ENCODE data around the gene TFAP2A. TPM values are rescaled to one million over a fixed set of nuclear protein-coding genes. Genes with fewer than 3 reads are reported as not detected.
A peak's percentile ranks its signal among the peaks of the same experiment; 100 is the strongest.

Gene TFAP2A
- total and polyA plus RNA-seq, 4 donors, result 0.23 to 0.63 (median 0.38) TPM; not detected in 1

- 14 to 15% methylated on average over 9 of the region's 9 CpGs for WGBS, 2 donors
- H3K9me3 ChIP-seq (ENCODE audit: control insufficient read depth, low read length), result peaks cover 6% of the 10 kb centered on the region
- intact Hi-C loops (cut with DNase I), result no loop called here
- H3K4me1 ChIP-seq (ENCODE audit: control insufficient read depth in 1 of 2, insufficient read depth in 2 of 2, low read length in 2 of 2), result no peaks in the 10 kb centered on the region
- H3K36me3 ChIP-seq (ENCODE audit: control insufficient read depth in 1 of 2, insufficient read depth in 2 of 2, low read length in 1 of 2), result no peaks in the 10 kb centered on the region
- no peak for ATAC-seq (ENCODE audit: low FRiP score)
- no peak for DNase-seq
- no peak overlapping the region for H3K27ac ChIP-seq (ENCODE audit: low read depth in 1 of 2, low read length in 2 of 2)
- H3K4me3 ChIP-seq (ENCODE audit: low read length in 2 of 2), result no peak overlapping the region
- H3K27me3 ChIP-seq (ENCODE audit: control insufficient read depth in 1 of 2, insufficient read depth in 2 of 2, low read length in 1 of 2), result no peaks in the 10 kb centered on the region
These were observed 30.7 kb downstream of the TFAP2A start for GRCh38 chr6:10384091-10384609.

GRCh38 chr6:10383331-10384090, 31.4 kb downstream of the TFAP2A start:
- H3K9me3 ChIP-seq (ENCODE audit: control insufficient read depth, low read length), result peaks cover 6% of the 10 kb centered on the region
- H3K27me3 ChIP-seq (ENCODE audit: control insufficient read depth in 1 of 2, insufficient read depth in 2 of 2, low read length in 1 of 2), result no peaks in the 10 kb centered on the region
- DNase-seq (no peak), ATAC-seq (ENCODE audit: low FRiP score) (peak; percentile 9)
- no peak overlapping the region for H3K4me3 ChIP-seq (ENCODE audit: low read length in 2 of 2)
- H3K4me1 ChIP-seq (ENCODE audit: control insufficient read depth in 1 of 2, insufficient read depth in 2 of 2, low read length in 2 of 2), result no peaks in the 10 kb centered on the region
- no peaks in the 10 kb centered on the region for H3K36me3 ChIP-seq (ENCODE audit: control insufficient read depth in 1 of 2, insufficient read depth in 2 of 2, low read length in 1 of 2)
- intact Hi-C loops (cut with DNase I), result no loop called here
- H3K27ac ChIP-seq (ENCODE audit: low read depth in 1 of 2, low read length in 2 of 2), result no peak overlapping the region
- WGBS, 2 donors, result 4 to 5% methylated on average over 39 to 48 of the region's 48 CpGs

- no peaks in the 10 kb centered on the region for H3K4me1 ChIP-seq (ENCODE audit: control insufficient read depth in 1 of 2, insufficient read depth in 2 of 2, low read length in 2 of 2)
- no peaks in the 10 kb centered on the region for H3K36me3 ChIP-seq (ENCODE audit: control insufficient read depth in 1 of 2, insufficient read depth in 2 of 2, low read length in 1 of 2)
- WGBS, 2 donors, result 13 to 18% methylated on average over 22 of the region's 22 CpGs
- peaks cover 5% of the 10 kb centered on the region for H3K9me3 ChIP-seq (ENCODE audit: control insufficient read depth, low read length)
- ATAC-seq (ENCODE audit: low FRiP score) (no peak), DNase-seq (no peak)
- no peak overlapping the region for H3K27ac ChIP-seq (ENCODE audit: low read depth in 1 of 2, low read length in 2 of 2)
- intact Hi-C loops (cut with DNase I), result no loop called here
- no peak overlapping the region for H3K4me3 ChIP-seq (ENCODE audit: low read length in 2 of 2)
- H3K27me3 ChIP-seq (ENCODE audit: control insufficient read depth in 1 of 2, insufficient read depth in 2 of 2, low read length in 1 of 2), result no peaks in the 10 kb centered on the region
These were observed 32.0 kb downstream of the TFAP2A start for GRCh38 chr6:10382728-10383330.

- Histone ChIP-seq H3K4me1 (ENCODE audit: control insufficient read depth in 1 of 2, insufficient read depth in 2 of 2, low read length in 2 of 2) (no peaks in the 10 kb centered on the region), H3K27me3 (ENCODE audit: control insufficient read depth in 1 of 2, insufficient read depth in 2 of 2, low read length in 1 of 2) (no peaks in the 10 kb centered on the region), H3K27ac (ENCODE audit: low read depth in 1 of 2, low read length in 2 of 2) (no peak overlapping the region), H3K4me3 (ENCODE audit: low read length in 2 of 2) (no peak overlapping the region), H3K36me3 (ENCODE audit: control insufficient read depth in 1 of 2, insufficient read depth in 2 of 2, low read length in 1 of 2) (no peaks in the 10 kb centered on the region), H3K9me3 (ENCODE audit: control insufficient read depth, low read length) (peaks cover 5% of the 10 kb centered on the region)
- ATAC-seq (ENCODE audit: low FRiP score) (no peak), DNase-seq (no peak)
- 20 to 22% methylated on average over 15 of the region's 15 CpGs for WGBS, 2 donors
- intact Hi-C loops (cut with DNase I), result no loop called here
These were observed 32.6 kb downstream of the TFAP2A start for GRCh38 chr6:10382322-10382721.

- 31 to 33% methylated on average over 26 of the region's 26 CpGs for WGBS, 2 donors
- Histone ChIP-seq H3K4me3 (ENCODE audit: low read length in 2 of 2) (no peak overlapping the region), H3K27ac (ENCODE audit: low read depth in 1 of 2, low read length in 2 of 2) (no peak overlapping the region), H3K36me3 (ENCODE audit: control insufficient read depth in 1 of 2, insufficient read depth in 2 of 2, low read length in 1 of 2) (no peaks in the 10 kb centered on the region), H3K27me3 (ENCODE audit: control insufficient read depth in 1 of 2, insufficient read depth in 2 of 2, low read length in 1 of 2) (no peaks in the 10 kb centered on the region), H3K4me1 (ENCODE audit: control insufficient read depth in 1 of 2, insufficient read depth in 2 of 2, low read length in 2 of 2) (no peaks in the 10 kb centered on the region), H3K9me3 (ENCODE audit: control insufficient read depth, low read length) (peaks cover 5% of the 10 kb centered on the region)
- intact Hi-C loops (cut with DNase I), result no loop called here
- ATAC-seq (ENCODE audit: low FRiP score), result peak; percentile 25
- DNase-seq, result no peak
These were observed 33.1 kb downstream of the TFAP2A start for GRCh38 chr6:10381830-10382208.

- Histone ChIP-seq H3K9me3 (ENCODE audit: control insufficient read depth, low read length) (peaks cover 5% of the 10 kb centered on the region), H3K4me1 (ENCODE audit: control insufficient read depth in 1 of 2, insufficient read depth in 2 of 2, low read length in 2 of 2) (no peaks in the 10 kb centered on the region), H3K4me3 (ENCODE audit: low read length in 2 of 2) (no peak overlapping the region), H3K27ac (ENCODE audit: low read depth in 1 of 2, low read length in 2 of 2) (no peak overlapping the region), H3K27me3 (ENCODE audit: control insufficient read depth in 1 of 2, insufficient read depth in 2 of 2, low read length in 1 of 2) (no peaks in the 10 kb centered on the region), H3K36me3 (ENCODE audit: control insufficient read depth in 1 of 2, insufficient read depth in 2 of 2, low read length in 1 of 2) (no peaks in the 10 kb centered on the region)
- DNase-seq (no peak), ATAC-seq (ENCODE audit: low FRiP score) (peak; percentile 41)
- 14 to 15% methylated on average over 34 of the region's 34 CpGs for WGBS, 2 donors
- intact Hi-C loops (cut with DNase I), result no loop called here
These were observed 33.6 kb downstream of the TFAP2A start for GRCh38 chr6:10381133-10381829.

GRCh38 chr6:10375391-10375969, 39.4 kb downstream of the TFAP2A start:
- ATAC-seq (ENCODE audit: low FRiP score), result no peak
- no peak overlapping the region for H3K27ac ChIP-seq (ENCODE audit: low read depth in 1 of 2, low read length in 2 of 2)
- no peaks in the 10 kb centered on the region for H3K27me3 ChIP-seq (ENCODE audit: control insufficient read depth in 1 of 2, insufficient read depth in 2 of 2, low read length in 1 of 2)
- WGBS, 2 donors, result 72% methylated on average over 4 of the region's 4 CpGs
- DNase-seq, result no peak
- no peak overlapping the region for H3K4me3 ChIP-seq (ENCODE audit: low read length in 2 of 2)
- H3K9me3 ChIP-seq (ENCODE audit: control insufficient read depth, low read length), result no peaks in the 10 kb centered on the region
- H3K36me3 ChIP-seq (ENCODE audit: control insufficient read depth in 1 of 2, insufficient read depth in 2 of 2, low read length in 1 of 2), result no peaks in the 10 kb centered on the region
- intact Hi-C loops (cut with DNase I), result no loop called here
- no peaks in the 10 kb centered on the region for H3K4me1 ChIP-seq (ENCODE audit: control insufficient read depth in 1 of 2, insufficient read depth in 2 of 2, low read length in 2 of 2)

GRCh38 chr6:10373642-10374359, 41.1 kb downstream of the TFAP2A start:
- no peaks in the 10 kb centered on the region for H3K36me3 ChIP-seq (ENCODE audit: control insufficient read depth in 1 of 2, insufficient read depth in 2 of 2, low read length in 1 of 2)
- H3K4me3 ChIP-seq (ENCODE audit: low read length in 2 of 2), result no peak overlapping the region
- intact Hi-C loops (cut with DNase I), result no loop called here
- no peaks in the 10 kb centered on the region for H3K4me1 ChIP-seq (ENCODE audit: control insufficient read depth in 1 of 2, insufficient read depth in 2 of 2, low read length in 2 of 2)
- H3K9me3 ChIP-seq (ENCODE audit: control insufficient read depth, low read length), result no peaks in the 10 kb centered on the region
- H3K27ac ChIP-seq (ENCODE audit: low read depth in 1 of 2, low read length in 2 of 2), result no peak overlapping the region
- WGBS, 2 donors, result 60 to 61% methylated on average over 3 of the region's 3 CpGs
- no peak for DNase-seq
- H3K27me3 ChIP-seq (ENCODE audit: control insufficient read depth in 1 of 2, insufficient read depth in 2 of 2, low read length in 1 of 2), result no peaks in the 10 kb centered on the region
- no peak for ATAC-seq (ENCODE audit: low FRiP score)
